IMR-90 (cell line): ENCODE data around the gene DERA. TPM values are rescaled to one million over a fixed set of nuclear protein-coding genes. Genes with fewer than 3 reads are reported as not detected.

Source experiments
- ATAC-seq: fragments of 200-7000 bp; cut with Tn5 transposase; 2 replicates; pipeline ENCODE4 v1.9.1; 2020; ENCODE audit warnings: low read depth, mild to moderate bottlenecking, moderate library complexity
- BruUV-seq: library from RNA; stranded (reverse); fragments of 400-500 nt; replicated peaks from 2 replicates; lab custom pipeline; 2021; lab: Mats Ljungman, UMichigan
- CTCF ChIA-PET: fragments of 300-600 bp; formaldehyde crosslinking; extraction: SDS; loops from one replicate; lab custom pipeline; 2021; ENCODE audit warnings: antibody characterized with exemption; lab: Yijun Ruan, JAX
- POLR2A ChIA-PET: fragments of 300-600 bp; sonication (Branson Sonifier 250); formaldehyde crosslinking; loops from one replicate; lab custom pipeline; 2022; ENCODE audit warnings: antibody characterized with exemption; ENCODE audit not compliant: unreplicated experiment; lab: Charles Lee
- DNase-seq: peaks from one replicate; pipeline ENCODE4 v3.0.0; 2013
- H2AFZ ChIP-seq: replicated peaks from 2 replicates; pipeline ENCODE3; 2013; ENCODE audit warnings: low read length, mild to moderate bottlenecking; ENCODE audit not compliant: poor library complexity
- H2AK5ac ChIP-seq: 2 replicates; pipeline ENCODE4 v1.6.1; 2013; ENCODE audit warnings: low read depth, low read length, inconsistent platforms
- H2AK9ac ChIP-seq: replicated peaks from 2 replicates; pipeline ENCODE3; 2013; ENCODE audit warnings: mild to moderate bottlenecking, low read depth, low read length, moderate library complexity; ENCODE audit not compliant: poor library complexity
- H2BK120ac ChIP-seq: 2 replicates; pipeline ENCODE4 v1.6.1; 2013; ENCODE audit warnings: low read depth, low read length, inconsistent platforms
- H2BK15ac ChIP-seq: 3 replicates; pipeline ENCODE4 v1.6.1; 2013; ENCODE audit warnings: low read depth, low read length, inconsistent platforms
- H2BK20ac ChIP-seq: 2 replicates; pipeline ENCODE4 v1.6.1; 2013; ENCODE audit warnings: low read depth, mild to moderate bottlenecking, inconsistent platforms, low read length, moderate library complexity
- H2BK5ac ChIP-seq: 2 replicates; pipeline ENCODE4 v1.6.1; 2013; ENCODE audit warnings: mild to moderate bottlenecking, low read depth, low read length, inconsistent platforms; ENCODE audit not compliant: poor library complexity, severe bottlenecking
- H3K14ac ChIP-seq: replicated peaks from 2 replicates; pipeline ENCODE4 v1.6.1; 2013; ENCODE audit warnings: low read depth, low read length, inconsistent platforms
- H3K18ac ChIP-seq: 2 replicates; pipeline ENCODE4 v1.6.1; 2013; ENCODE audit warnings: low read depth, low read length, control low read depth
- H3K23ac ChIP-seq: 2 replicates; pipeline ENCODE4 v1.6.1; 2013; ENCODE audit warnings: low read depth, low read length, inconsistent platforms
- H3K27ac ChIP-seq: 2 replicates; pipeline ENCODE4 v1.5.1; 2013; ENCODE audit warnings: mild to moderate bottlenecking, control low read depth, low read length; ENCODE audit not compliant: insufficient read depth
- H3K27me3 ChIP-seq: 2 replicates; pipeline ENCODE4 v1.6.1; 2013; ENCODE audit warnings: low read length; ENCODE audit not compliant: control insufficient read depth, insufficient read depth
- H3K36me3 ChIP-seq: 2 replicates; pipeline ENCODE4 v1.6.1; 2013; ENCODE audit warnings: low read length, mixed read lengths; ENCODE audit not compliant: control insufficient read depth, insufficient read depth
- H3K4ac ChIP-seq: 2 replicates; pipeline ENCODE4 v1.6.1; 2013; ENCODE audit warnings: low read depth, low read length, inconsistent platforms
- H3K4me1 ChIP-seq: 2 replicates; pipeline ENCODE4 v1.6.1; 2013; ENCODE audit warnings: low read length, mixed read lengths; ENCODE audit not compliant: control insufficient read depth, insufficient read depth
- H3K4me2 ChIP-seq: 2 replicates; pipeline ENCODE4 v1.6.1; 2013; ENCODE audit warnings: low read depth, mild to moderate bottlenecking, control low read depth, low read length, moderate library complexity
- H3K4me3 ChIP-seq: 2 replicates; pipeline ENCODE4 v1.5.1; 2013; ENCODE audit warnings: low read depth, mild to moderate bottlenecking, control low read depth, low read length, moderate library complexity; ENCODE audit not compliant: insufficient read depth
- H3K56ac ChIP-seq: 2 replicates; pipeline ENCODE4 v1.6.1; 2013; ENCODE audit warnings: low read length, inconsistent platforms; ENCODE audit not compliant: insufficient read depth; ENCODE audit errors: extremely low read depth
- H3K79me1 ChIP-seq, 2 experiments: 2 replicates each; pipeline ENCODE4 v1.6.1; 2013; ENCODE audit warnings: low read length in 2 of 2, inconsistent platforms in 1 of 2, low read depth in 1 of 2
- H3K9ac ChIP-seq: 2 replicates; pipeline ENCODE4 v1.6.1; 2013; ENCODE audit warnings: low read depth, low read length, control low read depth
- H3K9me1 ChIP-seq: 2 replicates; pipeline ENCODE4 v1.6.1; 2013; ENCODE audit warnings: low read length, inconsistent platforms; ENCODE audit not compliant: insufficient read depth
- H3K9me3 ChIP-seq: 2 replicates; pipeline ENCODE4 v1.6.1; 2013; ENCODE audit warnings: low read length; ENCODE audit not compliant: control insufficient read depth, insufficient read depth
- H4K20me1 ChIP-seq: 2 replicates; pipeline ENCODE4 v1.6.1; 2013; ENCODE audit warnings: low read length, inconsistent platforms; ENCODE audit not compliant: insufficient read depth
- H4K5ac ChIP-seq: 2 replicates; pipeline ENCODE4 v1.6.1; 2013; ENCODE audit warnings: mild to moderate bottlenecking, low read depth, low read length, control low read depth
- H4K8ac ChIP-seq, 2 experiments: 2 replicates each; pipeline ENCODE4 v1.6.1; 2013; ENCODE audit warnings: low read depth in 2 of 2, low read length in 2 of 2, control low read depth in 1 of 2, inconsistent platforms in 1 of 2
- H4K91ac ChIP-seq: 2 replicates; pipeline ENCODE4 v1.6.1; 2013; ENCODE audit warnings: low read depth, low read length, inconsistent platforms; ENCODE audit not compliant: insufficient read depth
- BHLHE40 ChIP-seq: fragments of 150-350 bp; IDR thresholded peaks from 2 replicates; pipeline ENCODE4 v1.6.1; 2016; ENCODE audit warnings: mild to moderate bottlenecking, low read depth, low read length
- CHD1 ChIP-seq: IDR thresholded peaks from 2 replicates; pipeline ENCODE4 v1.6.1; 2012; ENCODE audit warnings: low read depth, low read length, improper control_type of control experiment
- FOS ChIP-seq: fragments of 150-350 bp; IDR thresholded peaks from 2 replicates; pipeline ENCODE4 v1.6.1; 2016; ENCODE audit warnings: low read depth, low read length
- MAFK ChIP-seq: IDR thresholded peaks from 2 replicates; pipeline ENCODE4 v1.6.1; 2012; ENCODE audit warnings: low read depth, low read length, improper control_type of control experiment
- MAZ ChIP-seq: IDR thresholded peaks from 2 replicates; pipeline ENCODE4 v1.6.1; 2012; ENCODE audit warnings: low read depth, mild to moderate bottlenecking, low read length, improper control_type of control experiment, moderate library complexity, borderline replicate concordance
- NFE2L2 ChIP-seq: fragments of 150-350 bp; IDR thresholded peaks from 2 replicates; pipeline ENCODE4 v1.6.1; 2016; ENCODE audit warnings: low read depth, mild to moderate bottlenecking, low read length
- POLR2A ChIP-seq: IDR thresholded peaks from 2 replicates; pipeline ENCODE4 v1.6.1; 2012; ENCODE audit warnings: mild to moderate bottlenecking, low read depth, low read length
- RAD21 ChIP-seq: IDR thresholded peaks from 2 replicates; pipeline ENCODE4 v1.6.1; 2012; ENCODE audit warnings: low read length, improper control_type of control experiment
- RCOR1 ChIP-seq: IDR thresholded peaks from 2 replicates; pipeline ENCODE4 v1.6.1; 2012; ENCODE audit warnings: mild to moderate bottlenecking, low read length, improper control_type of control experiment; ENCODE audit not compliant: insufficient replicate concordance
- SMC3 ChIP-seq: fragments of 150-350 bp; IDR thresholded peaks from 2 replicates; pipeline ENCODE4 v1.6.1; 2016; ENCODE audit warnings: low read depth, mild to moderate bottlenecking, antibody characterized with exemption, low read length, moderate library complexity
- WGBS, 2 experiments: methylation state at CpG; one replicate each; pipeline versions ENCODE4 v1.1.5 to v1.1.7; 2013; ENCODE audit warnings: missing lambda C conversion rate in 2 of 2; ENCODE audit not compliant: insufficient read length in 1 of 2; ENCODE audit errors: extremely low coverage in 2 of 2; 5-methylcytosine and 5-hydroxymethylcytosine counted together
- dilution Hi-C: fragments of 300-500 bp; cut with HindIII; formaldehyde crosslinking; loops from one replicate; pipeline ENCODE4 v1.14.3; 2018; ENCODE audit warnings: low sequenced_read_pairs; ENCODE audit not compliant: unreplicated experiment
- in situ Hi-C: fragments of 300-500 bp; cut with MboI; formaldehyde crosslinking; loops from 3 replicates; pipeline ENCODE4 v1.14.3; 2019; ENCODE audit warnings: low sequenced_read_pairs, inconsistent platforms, mixed read lengths
- intact Hi-C: fragments of 100-400 bp; cut with micrococcal nuclease; formaldehyde crosslinking; loops from 2 replicates; pipeline ENCODE4 v1.10.0; 2022
- polyA plus RNA-seq, 3 experiments: library from polyadenylated mRNA; depleted of rRNA; stranded (reverse); fragments of >200 nt; gene quantifications; 2 replicates each; pipeline ENCODE4 v1.2.3, GENCODE V29; 2012; ENCODE audit warnings: low replicate concordance in 1 of 3
- total RNA-seq: library from RNA; depleted of rRNA; stranded (reverse); fragments of >200 nt; gene quantifications from 2 replicates; pipeline ENCODE4 v1.2.3, GENCODE V29; 2012
- TF ChIP-seq, protein P1 (sequence below): fragments of 150-350 bp; IDR thresholded peaks from 2 replicates; pipeline ENCODE4 v1.6.1; 2016; ENCODE audit warnings: low read depth, mild to moderate bottlenecking, low read length, moderate library complexity, borderline replicate concordance
- TF ChIP-seq, protein P2 (sequence below): conservative IDR thresholded peaks from 2 replicates; pipeline ENCODE4 v1.5.1; 2012; ENCODE audit warnings: mild to moderate bottlenecking, low read depth, low read length, improper control_type of control experiment
- TF ChIP-seq, protein P3 (sequence below): fragments of 150-350 bp; IDR thresholded peaks from 2 replicates; pipeline ENCODE4 v1.6.1; 2017; ENCODE audit warnings: mild to moderate bottlenecking, antibody characterized with exemption, low read length, low read depth

The DERA gene
- total and polyA plus RNA-seq, 2 of the 4 experiments (the other 2 are of a cell fraction) = 28.1 to 58.6 TPM

- H2BK20ac ChIP-seq = no peak overlapping the region
- WGBS, 2 experiments = 15% methylated on average over 4 of the region's 9 CpGs; no CpG with 5 or more reads in 1 of the 2 experiments
- in situ Hi-C loops (loop anchor here (10.0 kb wide), 1 partner anchor 329 kb away; no protein-coding TSS in a partner anchor), intact Hi-C loops (no loop called here), dilution Hi-C loops (no loop called here)
- H3K79me1 ChIP-seq = no peaks in the 10 kb centered on the region
- DNase-seq (peak; percentile 29), ATAC-seq (peak; percentile 65)
- no peak overlapping the region for H2BK120ac ChIP-seq
- no peaks in the 10 kb centered on the region for H4K20me1 ChIP-seq
- no peak overlapping the region for H3K4ac ChIP-seq
- H4K91ac ChIP-seq = no peak overlapping the region
- H3K4me3 ChIP-seq = no peak overlapping the region
- no peak overlapping the region for H3K27ac ChIP-seq
- H4K5ac ChIP-seq = no peak overlapping the region
- H2AK5ac ChIP-seq = no peak overlapping the region
- H3K9me3 ChIP-seq = no peaks in the 10 kb centered on the region
- H3K18ac ChIP-seq = no peak overlapping the region
- no TSS peak for BruUV-seq
- no peak for TF ChIP-seq MAZ
- TF ChIP-seq, protein P1, sequence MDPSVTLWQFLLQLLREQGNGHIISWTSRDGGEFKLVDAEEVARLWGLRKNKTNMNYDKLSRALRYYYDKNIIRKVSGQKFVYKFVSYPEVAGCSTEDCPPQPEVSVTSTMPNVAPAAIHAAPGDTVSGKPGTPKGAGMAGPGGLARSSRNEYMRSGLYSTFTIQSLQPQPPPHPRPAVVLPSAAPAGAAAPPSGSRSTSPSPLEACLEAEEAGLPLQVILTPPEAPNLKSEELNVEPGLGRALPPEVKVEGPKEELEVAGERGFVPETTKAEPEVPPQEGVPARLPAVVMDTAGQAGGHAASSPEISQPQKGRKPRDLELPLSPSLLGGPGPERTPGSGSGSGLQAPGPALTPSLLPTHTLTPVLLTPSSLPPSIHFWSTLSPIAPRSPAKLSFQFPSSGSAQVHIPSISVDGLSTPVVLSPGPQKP = no peak
- TF ChIP-seq CHD1 = no peak
- no peak for TF ChIP-seq FOS
- no peak for TF ChIP-seq RCOR1
- TF ChIP-seq RAD21 = no peak
- no peak for TF ChIP-seq BHLHE40
- TF ChIP-seq SMC3 = no peak
- TF ChIP-seq, protein P2, sequence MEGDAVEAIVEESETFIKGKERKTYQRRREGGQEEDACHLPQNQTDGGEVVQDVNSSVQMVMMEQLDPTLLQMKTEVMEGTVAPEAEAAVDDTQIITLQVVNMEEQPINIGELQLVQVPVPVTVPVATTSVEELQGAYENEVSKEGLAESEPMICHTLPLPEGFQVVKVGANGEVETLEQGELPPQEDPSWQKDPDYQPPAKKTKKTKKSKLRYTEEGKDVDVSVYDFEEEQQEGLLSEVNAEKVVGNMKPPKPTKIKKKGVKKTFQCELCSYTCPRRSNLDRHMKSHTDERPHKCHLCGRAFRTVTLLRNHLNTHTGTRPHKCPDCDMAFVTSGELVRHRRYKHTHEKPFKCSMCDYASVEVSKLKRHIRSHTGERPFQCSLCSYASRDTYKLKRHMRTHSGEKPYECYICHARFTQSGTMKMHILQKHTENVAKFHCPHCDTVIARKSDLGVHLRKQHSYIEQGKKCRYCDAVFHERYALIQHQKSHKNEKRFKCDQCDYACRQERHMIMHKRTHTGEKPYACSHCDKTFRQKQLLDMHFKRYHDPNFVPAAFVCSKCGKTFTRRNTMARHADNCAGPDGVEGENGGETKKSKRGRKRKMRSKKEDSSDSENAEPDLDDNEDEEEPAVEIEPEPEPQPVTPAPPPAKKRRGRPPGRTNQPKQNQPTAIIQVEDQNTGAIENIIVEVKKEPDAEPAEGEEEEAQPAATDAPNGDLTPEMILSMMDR = no peak
- TF ChIP-seq POLR2A = no peak
- TF ChIP-seq, protein P3, sequence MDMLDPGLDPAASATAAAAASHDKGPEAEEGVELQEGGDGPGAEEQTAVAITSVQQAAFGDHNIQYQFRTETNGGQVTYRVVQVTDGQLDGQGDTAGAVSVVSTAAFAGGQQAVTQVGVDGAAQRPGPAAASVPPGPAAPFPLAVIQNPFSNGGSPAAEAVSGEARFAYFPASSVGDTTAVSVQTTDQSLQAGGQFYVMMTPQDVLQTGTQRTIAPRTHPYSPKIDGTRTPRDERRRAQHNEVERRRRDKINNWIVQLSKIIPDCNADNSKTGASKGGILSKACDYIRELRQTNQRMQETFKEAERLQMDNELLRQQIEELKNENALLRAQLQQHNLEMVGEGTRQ = no peak
- no peak for TF ChIP-seq MAFK
- TF ChIP-seq NFE2L2 = no peak
- H3K9me1 ChIP-seq = peaks cover 3% of the 10 kb centered on the region; the same call in 1 of the 2 replicates
- no peak overlapping the region for H2AK9ac ChIP-seq
- H2BK15ac ChIP-seq = no peak overlapping the region
- H3K4me1 ChIP-seq = peaks cover 5% of the 10 kb centered on the region
- H4K8ac ChIP-seq = no peak overlapping the region; a peak in 1 of 4 replicates
- no peak overlapping the region for H3K23ac ChIP-seq
- no peak overlapping the region for H2BK5ac ChIP-seq
- H3K27me3 ChIP-seq = no peaks in the 10 kb centered on the region
- no peak overlapping the region for H3K4me2 ChIP-seq
- H3K14ac ChIP-seq = no peak overlapping the region
- H3K36me3 ChIP-seq = no peaks in the 10 kb centered on the region
- peak overlapping the region; percentile 39 for H2AFZ ChIP-seq
- H3K9ac ChIP-seq = no peak overlapping the region
- CTCF ChIA-PET = interaction anchor here (0.8 to 1.1 kb wide), 2 partner anchors 35 to 279 kb away, joined by 3 to 5 read pairs; no protein-coding TSS in a partner anchor
- no peak overlapping the region for H3K56ac ChIP-seq
- POLR2A ChIA-PET = no interaction called here
These were observed 47.8 kb upstream of the DERA start for GRCh38 chr12:15863372-15863771.
